ENCODE data around the gene SMIM1.

DNA sequence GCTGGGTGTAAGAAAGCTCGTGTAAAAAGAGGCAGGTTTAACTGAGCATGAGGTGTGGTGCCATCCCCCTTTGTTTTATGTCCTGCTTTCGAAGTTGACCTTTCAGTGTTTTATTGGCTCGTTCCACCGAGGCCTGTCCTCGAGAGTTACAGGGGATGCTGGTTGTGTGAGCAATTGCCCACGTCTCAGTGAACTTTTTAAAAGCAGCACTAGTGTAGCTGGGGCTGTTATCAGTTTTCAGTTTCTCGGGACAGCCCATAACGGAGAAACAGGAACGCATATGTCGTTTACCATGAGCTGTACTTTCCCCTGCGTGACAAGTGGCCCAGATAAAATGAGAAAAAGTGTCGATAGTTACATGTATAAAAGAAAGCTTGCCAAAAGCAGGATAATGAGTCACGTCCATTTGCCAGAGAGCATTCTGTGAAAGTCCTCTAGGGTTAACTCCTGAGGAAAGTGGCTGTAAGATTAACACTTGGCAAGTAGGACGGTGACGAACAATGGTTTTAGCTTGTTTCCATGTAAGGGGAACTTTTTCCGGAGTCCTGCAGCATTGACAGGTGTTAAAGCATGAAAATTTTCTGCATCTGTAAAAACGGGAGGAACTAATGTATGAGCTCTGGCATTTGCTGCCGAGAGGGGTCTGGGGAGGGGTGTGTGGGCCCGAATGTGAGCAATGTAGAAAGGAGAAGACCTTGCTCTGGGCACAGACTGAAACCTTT is 31.5 kb downstream of the SMIM1 start:
- TF ChIP-seq, protein P1, sequence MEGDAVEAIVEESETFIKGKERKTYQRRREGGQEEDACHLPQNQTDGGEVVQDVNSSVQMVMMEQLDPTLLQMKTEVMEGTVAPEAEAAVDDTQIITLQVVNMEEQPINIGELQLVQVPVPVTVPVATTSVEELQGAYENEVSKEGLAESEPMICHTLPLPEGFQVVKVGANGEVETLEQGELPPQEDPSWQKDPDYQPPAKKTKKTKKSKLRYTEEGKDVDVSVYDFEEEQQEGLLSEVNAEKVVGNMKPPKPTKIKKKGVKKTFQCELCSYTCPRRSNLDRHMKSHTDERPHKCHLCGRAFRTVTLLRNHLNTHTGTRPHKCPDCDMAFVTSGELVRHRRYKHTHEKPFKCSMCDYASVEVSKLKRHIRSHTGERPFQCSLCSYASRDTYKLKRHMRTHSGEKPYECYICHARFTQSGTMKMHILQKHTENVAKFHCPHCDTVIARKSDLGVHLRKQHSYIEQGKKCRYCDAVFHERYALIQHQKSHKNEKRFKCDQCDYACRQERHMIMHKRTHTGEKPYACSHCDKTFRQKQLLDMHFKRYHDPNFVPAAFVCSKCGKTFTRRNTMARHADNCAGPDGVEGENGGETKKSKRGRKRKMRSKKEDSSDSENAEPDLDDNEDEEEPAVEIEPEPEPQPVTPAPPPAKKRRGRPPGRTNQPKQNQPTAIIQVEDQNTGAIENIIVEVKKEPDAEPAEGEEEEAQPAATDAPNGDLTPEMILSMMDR (IDR thresholded peaks at IDR 0.05; ENCODE audit: extremely low read depth in 1 of 2, insufficient read depth in 1 of 2, low read depth in 1 of 2, low read length in 2 of 2) = no peak
- TF ChIP-seq EZH2 (IDR thresholded peaks at IDR 0.05; ENCODE audit: borderline replicate concordance, low read depth, low read length, severe bottlenecking) (no peak), POLR2AphosphoS5 (IDR thresholded peaks at IDR 0.05; ENCODE audit: insufficient read depth, low read depth, low read length) (no peak)

All from endothelial cell of umbilical vein (primary cell).